Heart left ventricle (tissue), 13 donors: ENCODE results near the gene NSMF.

Experiments used
- POLR2A ChIP-seq, 2 donors: fragments of 450-650 bp; IDR thresholded peaks; one replicate each; pipeline ENCODE4 v1.6.1; 2017; ENCODE audit warnings: antibody characterized with exemption in 2 of 2, mild to moderate bottlenecking in 2 of 2, moderate library complexity in 2 of 2
- TF ChIP-seq, protein P1 (sequence below), 12 donors: fragments of 200-600 bp; sonication (generic) in 4 of 12; IDR thresholded peaks; one replicate each; pipeline versions ENCODE4 v1.5.0 to v1.8.0; 2018 to 2022; ENCODE audit warnings: antibody characterized with exemption in 12 of 12, mild to moderate bottlenecking in 5 of 12
- donor health status: ischemic (EF 13 %, LVEDD 7.1; RV severe dilation, severe dysfunction).
- donor health status: DM: no; HTN: yes; CAD: no.
- donor health status: DM: no; HTN: no; CAD: no.
- donor health status: ischemic (EF 25% LVEDD 6.9; RV normal size, moderate dysfunction).
- donor health status: ischemic (EF 25% LVEDD 5.7; RV mildly dilated, moderate dysfunction).
- donor health status: ischemic (EF 35%, LVEDD 5.7; RV mildly dilated, moderate dysfunction).
- donor health status: nonischemic (EF 11% LVEDD 7.7; RV severe dilation, severe dysfunction).
- donor health status: DM: yes; HTN: yes; CAD: no.
- donor health status: PGD.
- donor health status: ischemic (EF 29% LVEDD 5.4; RV normal size, mild dysfunction).
- donor health status: nonischemic (EF 23%, LVEDD 6.1; RV moderate dilation, normal function).

DNA sequence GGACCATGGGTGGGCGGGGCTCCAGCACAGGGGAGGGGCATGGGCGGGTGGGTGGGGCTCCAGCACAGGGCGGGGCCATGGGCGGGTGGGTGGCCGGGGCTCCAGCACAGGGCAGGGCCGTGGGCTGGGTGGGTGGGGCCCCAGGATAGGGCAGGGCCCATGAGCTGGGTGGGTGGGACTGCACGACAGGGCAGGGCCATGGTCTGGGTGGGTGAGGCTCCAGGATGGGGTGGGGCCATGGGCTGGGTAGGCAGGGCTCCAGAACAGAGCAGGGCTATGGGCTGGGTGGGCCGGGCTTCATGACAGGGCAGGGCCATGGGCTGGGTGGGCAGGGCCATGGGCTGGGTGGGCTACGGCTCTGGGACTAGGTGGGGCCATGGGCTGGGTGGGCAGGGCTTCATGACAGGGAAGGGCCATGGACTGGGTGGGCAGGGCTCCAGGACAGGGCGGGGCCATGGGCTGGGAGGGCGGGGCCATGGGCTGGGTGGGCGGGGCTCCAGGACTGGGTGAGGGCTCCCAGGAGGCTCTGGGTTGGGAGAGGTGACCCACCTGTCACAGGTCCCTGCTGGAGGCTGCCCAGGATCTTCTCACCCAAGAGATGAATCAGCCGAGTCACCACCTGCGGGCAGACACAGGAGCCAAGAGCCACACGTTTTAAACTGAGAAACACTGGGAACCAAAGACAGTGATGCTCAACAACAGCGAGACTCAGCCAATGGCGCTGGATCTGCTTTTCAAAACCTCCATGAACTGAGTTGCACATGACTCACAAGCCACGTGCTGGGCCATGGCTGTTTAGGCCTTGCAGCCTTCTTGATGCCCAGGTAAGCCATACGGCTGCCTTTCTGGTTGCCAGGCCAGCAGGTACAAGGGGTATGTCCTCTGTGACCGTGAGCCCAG lies 33.6 kb upstream of the NSMF start:
- no peak for TF ChIP-seq POLR2A (IDR thresholded peaks at IDR 0.05)
- TF ChIP-seq, protein P1, sequence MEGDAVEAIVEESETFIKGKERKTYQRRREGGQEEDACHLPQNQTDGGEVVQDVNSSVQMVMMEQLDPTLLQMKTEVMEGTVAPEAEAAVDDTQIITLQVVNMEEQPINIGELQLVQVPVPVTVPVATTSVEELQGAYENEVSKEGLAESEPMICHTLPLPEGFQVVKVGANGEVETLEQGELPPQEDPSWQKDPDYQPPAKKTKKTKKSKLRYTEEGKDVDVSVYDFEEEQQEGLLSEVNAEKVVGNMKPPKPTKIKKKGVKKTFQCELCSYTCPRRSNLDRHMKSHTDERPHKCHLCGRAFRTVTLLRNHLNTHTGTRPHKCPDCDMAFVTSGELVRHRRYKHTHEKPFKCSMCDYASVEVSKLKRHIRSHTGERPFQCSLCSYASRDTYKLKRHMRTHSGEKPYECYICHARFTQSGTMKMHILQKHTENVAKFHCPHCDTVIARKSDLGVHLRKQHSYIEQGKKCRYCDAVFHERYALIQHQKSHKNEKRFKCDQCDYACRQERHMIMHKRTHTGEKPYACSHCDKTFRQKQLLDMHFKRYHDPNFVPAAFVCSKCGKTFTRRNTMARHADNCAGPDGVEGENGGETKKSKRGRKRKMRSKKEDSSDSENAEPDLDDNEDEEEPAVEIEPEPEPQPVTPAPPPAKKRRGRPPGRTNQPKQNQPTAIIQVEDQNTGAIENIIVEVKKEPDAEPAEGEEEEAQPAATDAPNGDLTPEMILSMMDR (IDR thresholded peaks at IDR 0.05), result no peak
